ENCODE measurements around the gene E2F2.

- TF ChIP-seq ZNF274 (IDR thresholded peaks at IDR 0.05; ENCODE audit: low read depth, low read length) (no peak), SUZ12 (IDR thresholded peaks at IDR 0.05; ENCODE audit: extremely low read depth, insufficient read depth, insufficient read length) (no peak), YY1 (IDR thresholded peaks at IDR 0.05; ENCODE audit: insufficient read depth, insufficient read length) (no peak)
Measured at GRCh38 chr1:23539698-23540266, 8.7 kb upstream of the E2F2 start.

Data from NT2/D1 (cell line).